ENCODE data around the gene OTOP2.

The OTOP2 gene
- total RNA-seq: 0 reads per million in 2 donors

GRCh38 chr17:74924250-74924948 is at the start of gene OTOP2:
TSS of gene OTOP2 (plus strand) at chr17:74924273. CDS start at chr17:74924633, 360 bp downstream.
- no peak for DNase-seq

- DNase-seq: no peak
These were observed 49.4 kb upstream of the OTOP2 start for GRCh38 chr17:74874615-74875037.

GRCh38 chr17:74875155-74875976 is 48.7 kb upstream of the OTOP2 start:
- DNase-seq: no peak

- no peak for DNase-seq
These were observed 48.0 kb upstream of the OTOP2 start for GRCh38 chr17:74875977-74876593.

- no peak for DNase-seq
These were observed 46.2 kb upstream of the OTOP2 start for GRCh38 chr17:74877592-74878548.

- DNase-seq: no peak
These were observed 45.4 kb upstream of the OTOP2 start for GRCh38 chr17:74878658-74879057.

GRCh38 chr17:74879308-74879707 is 44.8 kb upstream of the OTOP2 start:
- DNase-seq: no peak

GRCh38 chr17:74881073-74881472 is 43.0 kb upstream of the OTOP2 start:
- no peak for DNase-seq

GRCh38 chr17:74882517-74883240 is 41.4 kb upstream of the OTOP2 start:
- no peak for DNase-seq

- no peak for DNase-seq
These were observed 40.8 kb upstream of the OTOP2 start for GRCh38 chr17:74883241-74883745.

- no peak for DNase-seq
These were observed 35.6 kb upstream of the OTOP2 start for GRCh38 chr17:74888469-74888868.

GRCh38 chr17:74890554-74890953 is 33.5 kb upstream of the OTOP2 start:
- DNase-seq: no peak

GRCh38 chr17:74892013-74892841 is 31.8 kb upstream of the OTOP2 start:
- no peak for DNase-seq

- DNase-seq: no peak
These were observed 30.8 kb upstream of the OTOP2 start, which contains the start of gene FADS6 for GRCh38 chr17:74892974-74893911. TSS of gene FADS6 (minus strand) at chr17:74893633. CDS start at chr17:74893595, 38 bp downstream.

GRCh38 chr17:74893936-74894671 is 30.0 kb upstream of the OTOP2 start:
- DNase-seq: no peak

- DNase-seq: no peak
These were observed 25.6 kb upstream of the OTOP2 start for GRCh38 chr17:74898376-74898946.

- DNase-seq: no peak
These were observed 23.9 kb upstream of the OTOP2 start for GRCh38 chr17:74900208-74900607.

Data from activated gamma-delta T cell (primary cell).